K562 (cell line): ENCODE data around the gene ADORA2A. TPM values are rescaled to one million over a fixed set of nuclear protein-coding genes. Genes with fewer than 3 reads are reported as not detected.

ENCODE experiments used
- KDM4B ChIP-seq, 2 experiments: fragments of 450-650 bp in 1 of 2; sonication (generic) in 1 of 2; IDR thresholded peaks; 2 replicates each; pipeline ENCODE4 v1.6.1; 2016 to 2017; ENCODE audit warnings: borderline replicate concordance in 2 of 2, antibody characterized with exemption in 1 of 2, low read depth in 1 of 2, mild to moderate bottlenecking in 1 of 2
- ZC3H8 ChIP-seq: fragments of 450-650 bp; IDR thresholded peaks from 2 replicates; pipeline ENCODE4 v1.6.1; 2017
- ZNF407 ChIP-seq: fragments of 450-650 bp; IDR thresholded peaks from 2 replicates; pipeline ENCODE4 v1.6.1; 2016; ENCODE audit warnings: low read depth
- polyA plus RNA-seq, 8 experiments: library from polyadenylated mRNA; depleted of rRNA in 4 of 8; stranded (reverse) in 5 of 8; unstranded in 3 of 8; fragments of >200 nt; fragmentation: Nextera tagmentation in 2 of 8; fragmentation: Illumina TruSeq in 1 of 8; extraction: Ambion mirVana in 2 of 8; extraction: Trizol in 1 of 8; gene quantifications; 2 replicates each; pipeline versions ENCODE4 v1.2.1 to v1.2.3, GENCODE V29; 2011 to 2014; ENCODE audit warnings: inconsistent platforms in 1 of 8, missing spikeins in 1 of 8
- total RNA-seq, 7 experiments: library from RNA; depleted of rRNA in 6 of 7; stranded (reverse); fragments of >200 nt in 6 of 7; fragmentation: Illumina TruSeq in 2 of 7; extraction: Trizol in 2 of 7; gene quantifications; 2 replicates each; pipeline versions ENCODE4 v1.2.1 to v1.2.3, GENCODE V29; 2011 to 2021; ENCODE audit warnings: low replicate concordance in 1 of 7

Gene ADORA2A
- total and polyA plus RNA-seq, 9 of the 15 experiments (the other 6 are each of a cell fraction or from before 2014, with no cell fraction given), result 0.15 to 2.1 (median 0.66) TPM; not detected in 2

- TF ChIP-seq ZNF407, result no peak
- no peak for TF ChIP-seq KDM4B (IDR thresholded peaks at IDR 0.05; ENCODE audit: borderline replicate concordance in 2 of 2, low read depth in 1 of 2)
- no peak for TF ChIP-seq ZC3H8
These were observed 39.4 kb downstream of the ADORA2A start (continued) for GRCh38 chr22:24466716-24467328.
